Kidney (tissue), 14 donors: ENCODE data around the gene SYT6. TPM values are rescaled to one million over a fixed set of nuclear protein-coding genes. Genes with fewer than 3 reads are reported as not detected.

Experiments
- DNase-seq, 5 donors: peaks; one replicate each; pipeline ENCODE4 v3.0.0-alpha.2; 2013 to 2020
- FAIRE-seq: peaks from 2 replicates; lab custom pipeline; 2012; peaks lifted over from hg19 to GRCh38; lab: Jason Lieb, UNC
- H3K27ac ChIP-seq, 2 donors: one replicate each; pipeline ENCODE4 v1.7.0; 2013; ENCODE audit warnings: low read depth in 2 of 2, low read length in 2 of 2, inconsistent platforms in 1 of 2
- H3K27me3 ChIP-seq: one replicate; pipeline ENCODE4 v1.7.1; 2013; ENCODE audit warnings: low read length, inconsistent platforms; ENCODE audit not compliant: control insufficient read depth, insufficient read depth
- H3K36me3 ChIP-seq, 3 donors: one replicate each; pipeline versions ENCODE4 v1.7.0 to v1.7.1; 2013; ENCODE audit warnings: low read length in 3 of 3, control low read depth in 1 of 3, inconsistent platforms in 1 of 3; ENCODE audit not compliant: insufficient read depth in 3 of 3, control insufficient read depth in 2 of 3
- H3K4me1 ChIP-seq, 3 donors: one replicate each; pipeline versions ENCODE4 v1.7.0 to v1.7.1; 2013; ENCODE audit warnings: low read length in 3 of 3, inconsistent platforms in 1 of 3, low read depth in 1 of 3; ENCODE audit not compliant: control insufficient read depth in 2 of 3, insufficient read depth in 2 of 3
- H3K4me3 ChIP-seq, 3 donors: one replicate each; pipeline versions ENCODE4 v1.7.0 to v1.8.1; 2013; ENCODE audit warnings: low read length in 3 of 3, control low read depth in 1 of 3, inconsistent platforms in 1 of 3
- H3K9ac ChIP-seq, 3 donors: one replicate each; pipeline versions ENCODE4 v1.7.0 to v1.7.1; 2013; ENCODE audit warnings: low read length in 3 of 3, control low read depth in 1 of 3, inconsistent platforms in 1 of 3
- H3K9me3 ChIP-seq, 3 donors: one replicate each; pipeline versions ENCODE4 v1.7.0 to v1.7.1; 2013; ENCODE audit warnings: low read length in 3 of 3, control low read depth in 1 of 3, inconsistent platforms in 1 of 3; ENCODE audit not compliant: control insufficient read depth in 2 of 3, insufficient read depth in 1 of 3
- intact Hi-C: fragments of 100-400 bp; cut with DNase I; formaldehyde crosslinking; loops from one replicate; pipeline ENCODE4 v1.11.1; 2022
- polyA plus RNA-seq: library from polyadenylated mRNA; stranded (reverse); fragments of 350-450 nt; fragmentation: Illumina TruSeq; extraction: RNeasy Lipid Tissue Mini Kit (QIAGEN cat#74804); gene quantifications from one replicate; pipeline ENCODE4 v1.2.3, GENCODE V29; 2014; ENCODE audit warnings: low read depth, low replicate concordance; ENCODE audit not compliant: insufficient read depth
- total RNA-seq: library from RNA; stranded (reverse); fragmentation: NEBNext Ultra II Directional; extraction: Animal tissue kit (Norgen Biotek cat#: 25700); gene quantifications from one replicate; pipeline ENCODE4 v1.2.1, GENCODE V29; 2021
- TF ChIP-seq, protein P1 (sequence below): IDR thresholded peaks from 3 replicates; pipeline ENCODE4 v1.5.1; 2012; ENCODE audit warnings: mild to moderate bottlenecking, moderate library complexity, borderline replicate concordance; ENCODE audit not compliant: insufficient read depth; ENCODE audit errors: extremely low read depth
- donor health status: control.
- donor health status: control.
- donor health status: control.
- donor health status: control.
- donor health status: control.
- donor health status: DM: yes; HTN: yes; CAD: no.
- donor health status: Normal renal cell carcinoma (clear cell type).

The SYT6 gene
- total and polyA plus RNA-seq, 2 donors from 2014 or later, result 0.06 to 1.7 TPM

GRCh38 chr1:114103992-114104391 is 49.7 kb downstream of the SYT6 start:
- TF ChIP-seq, protein P1, sequence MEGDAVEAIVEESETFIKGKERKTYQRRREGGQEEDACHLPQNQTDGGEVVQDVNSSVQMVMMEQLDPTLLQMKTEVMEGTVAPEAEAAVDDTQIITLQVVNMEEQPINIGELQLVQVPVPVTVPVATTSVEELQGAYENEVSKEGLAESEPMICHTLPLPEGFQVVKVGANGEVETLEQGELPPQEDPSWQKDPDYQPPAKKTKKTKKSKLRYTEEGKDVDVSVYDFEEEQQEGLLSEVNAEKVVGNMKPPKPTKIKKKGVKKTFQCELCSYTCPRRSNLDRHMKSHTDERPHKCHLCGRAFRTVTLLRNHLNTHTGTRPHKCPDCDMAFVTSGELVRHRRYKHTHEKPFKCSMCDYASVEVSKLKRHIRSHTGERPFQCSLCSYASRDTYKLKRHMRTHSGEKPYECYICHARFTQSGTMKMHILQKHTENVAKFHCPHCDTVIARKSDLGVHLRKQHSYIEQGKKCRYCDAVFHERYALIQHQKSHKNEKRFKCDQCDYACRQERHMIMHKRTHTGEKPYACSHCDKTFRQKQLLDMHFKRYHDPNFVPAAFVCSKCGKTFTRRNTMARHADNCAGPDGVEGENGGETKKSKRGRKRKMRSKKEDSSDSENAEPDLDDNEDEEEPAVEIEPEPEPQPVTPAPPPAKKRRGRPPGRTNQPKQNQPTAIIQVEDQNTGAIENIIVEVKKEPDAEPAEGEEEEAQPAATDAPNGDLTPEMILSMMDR, result no peak
- DNase-seq, result no peak
- Histone ChIP-seq H3K4me3 (no peak overlapping the region), H3K4me1 (no peaks in the 10 kb centered on the region), H3K27ac (no peak overlapping the region), H3K27me3 (no peaks in the 10 kb centered on the region), H3K9me3 (no peaks in the 10 kb centered on the region), H3K36me3 (no peaks in the 10 kb centered on the region), H3K9ac (no peak overlapping the region)
- intact Hi-C loops, result no loop called here
- no peak for FAIRE-seq

GRCh38 chr1:114102136-114102535 is 51.5 kb downstream of the SYT6 start:
- FAIRE-seq (no peak), DNase-seq (no peak)
- H3K4me1 ChIP-seq, result no peaks in the 10 kb centered on the region
- TF ChIP-seq, protein P1, result no peak
- no peaks in the 10 kb centered on the region for H3K9me3 ChIP-seq
- no peak overlapping the region for H3K4me3 ChIP-seq
- H3K27me3 ChIP-seq, result no peaks in the 10 kb centered on the region
- H3K9ac ChIP-seq, result no peak overlapping the region
- no peak overlapping the region for H3K27ac ChIP-seq
- no peaks in the 10 kb centered on the region for H3K36me3 ChIP-seq
- intact Hi-C loops, result no loop called here

DNA sequence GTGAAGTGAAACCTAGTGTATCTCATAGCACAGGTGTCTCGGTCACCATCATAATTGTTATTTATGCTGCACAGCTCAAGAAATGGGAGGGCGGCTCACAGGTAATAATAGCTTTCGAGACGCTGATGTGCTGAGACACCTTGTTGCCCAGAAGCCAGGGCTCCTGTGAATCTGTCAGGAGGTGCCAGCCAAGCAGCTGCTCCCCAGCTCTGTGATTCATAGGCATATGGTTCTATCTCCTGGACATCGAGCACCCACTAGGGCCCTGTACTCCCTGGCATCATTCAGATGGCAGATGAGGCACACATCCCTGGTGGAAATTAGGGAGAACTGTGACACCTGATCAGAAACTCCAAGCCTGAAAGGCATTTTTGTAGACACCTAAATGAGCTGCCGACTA is 53.5 kb downstream of the SYT6 start:
- intact Hi-C loops, result no loop called here
- TF ChIP-seq, protein P1, result no peak
- Histone ChIP-seq H3K9me3 (no peaks in the 10 kb centered on the region), H3K4me1 (no peaks in the 10 kb centered on the region), H3K9ac (no peak overlapping the region), H3K27ac (no peak overlapping the region), H3K36me3 (no peaks in the 10 kb centered on the region), H3K4me3 (no peak overlapping the region), H3K27me3 (no peaks in the 10 kb centered on the region)
- FAIRE-seq (no peak), DNase-seq (no peak)

DNA sequence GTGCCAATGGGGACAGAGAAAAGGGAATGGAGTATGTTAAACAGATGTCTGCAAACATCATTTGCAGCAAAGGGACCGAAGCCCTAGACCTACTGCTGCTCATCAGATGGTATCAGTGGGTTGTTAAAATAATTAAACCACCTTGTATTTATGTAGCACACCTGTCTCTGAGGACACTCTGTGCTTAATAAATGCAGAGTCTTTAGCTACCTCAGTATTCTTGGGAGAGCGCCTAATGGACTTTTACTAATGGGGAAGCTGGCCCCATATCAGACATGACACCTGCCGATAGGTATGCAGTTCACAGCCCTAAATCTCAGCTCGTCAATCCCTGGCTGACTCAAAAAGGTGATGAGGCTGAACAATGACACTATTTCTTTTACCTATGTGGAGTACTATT is 54.4 kb downstream of the SYT6 start:
- no peaks in the 10 kb centered on the region for H3K9me3 ChIP-seq
- DNase-seq (no peak), FAIRE-seq (no peak)
- no peaks in the 10 kb centered on the region for H3K36me3 ChIP-seq
- H3K27ac ChIP-seq, result no peak overlapping the region
- H3K9ac ChIP-seq, result no peak overlapping the region
- intact Hi-C loops, result no loop called here
- TF ChIP-seq, protein P1, result no peak
- no peak overlapping the region for H3K4me3 ChIP-seq
- no peaks in the 10 kb centered on the region for H3K4me1 ChIP-seq
- H3K27me3 ChIP-seq, result no peaks in the 10 kb centered on the region
